Breast epithelium (tissue), 3 donors: ENCODE data around the gene SEPHS2.

Experiments used
- POLR2A ChIP-seq: fragments of 450-650 bp; IDR thresholded peaks from one replicate; pipeline ENCODE4 v1.6.1; 2016; ENCODE audit warnings: antibody characterized with exemption, mild to moderate bottlenecking, moderate library complexity
- POLR2AphosphoS5 ChIP-seq, 3 donors: sonication (generic); formaldehyde crosslinking; IDR thresholded peaks; one replicate each; pipeline ENCODE4 v1.6.1; 2017; ENCODE audit warnings: antibody characterized with exemption in 3 of 3

GRCh38 chr16:30476991-30477390 lies 31.3 kb upstream of the SEPHS2 start:
- TF ChIP-seq POLR2AphosphoS5 (IDR thresholded peaks at IDR 0.05) (no peak), POLR2A (no peak)
